ENCODE data around the gene ASTN2. TPM values are rescaled to one million over a fixed set of nuclear protein-coding genes. Genes with fewer than 3 reads are reported as not detected.

ASTN2 gene
- total RNA-seq, 5 donors from 2014 or later (not counting 1 experiment from before 2014, with no cell fraction given): 3.7 to 4.8 (median 4.4) TPM

DNA sequence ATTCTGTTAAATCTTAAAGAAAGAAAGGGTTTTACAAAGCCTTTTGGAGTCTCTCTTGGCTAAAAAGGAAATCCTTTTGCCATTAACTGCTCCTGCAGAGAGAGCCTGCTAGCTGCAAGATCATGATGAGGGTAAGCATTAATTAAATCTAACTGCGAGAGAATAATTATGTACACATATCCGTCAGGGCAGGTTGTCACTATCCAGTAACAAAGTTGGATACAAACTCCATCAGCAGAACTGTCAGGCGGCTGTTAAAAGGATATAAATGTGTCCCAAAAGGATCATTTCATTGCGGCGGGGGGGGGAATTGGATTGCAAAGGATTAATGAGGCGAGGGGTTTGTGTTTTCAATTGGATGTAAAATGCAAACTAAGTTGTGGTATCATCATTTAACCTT, 289.3 kb downstream of the ASTN2 start:
- DNase-seq (no peak), ATAC-seq (replicated peaks in 1 of 4) (no peak)
- Histone ChIP-seq H3K4me1 (ENCODE audit: control insufficient read depth in 1 of 2, extremely low read depth in 1 of 2, insufficient read depth in 2 of 2, low read length in 2 of 2) (no peaks in the 10 kb centered on the region), H3K27me3 (replicated peaks in 1 of 2; ENCODE audit: control insufficient read depth in 2 of 2, extremely low read depth in 1 of 2, insufficient read depth in 2 of 2, low read length in 1 of 2) (no peaks in the 10 kb centered on the region), H3K27ac (ENCODE audit: low read length) (no peak overlapping the region), H3K36me3 (ENCODE audit: control insufficient read depth in 2 of 2, extremely low read depth in 1 of 2, insufficient read depth in 1 of 2, low read length in 1 of 2) (no peaks in the 10 kb centered on the region), H3K9me3 (no peaks in the 10 kb centered on the region), H3K4me3 (ENCODE audit: control insufficient read depth in 1 of 2, extremely low read depth in 1 of 2, low read length in 1 of 2) (no peak overlapping the region)
- WGBS (ENCODE audit: insufficient coverage): 88% methylated on average over 2 of the region's 6 CpGs
- ChIA-PET POLR2A (no interaction called here), CTCF (no interaction called here)
- no peaks in the 10 kb centered on the region for H3K27me3 Mint-ChIP-seq
- H3K4me1 Mint-ChIP-seq: no peaks in the 10 kb centered on the region
- H3K36me3 Mint-ChIP-seq: no peaks in the 10 kb centered on the region
- no peak overlapping the region for H3K4me3 Mint-ChIP-seq
- peaks cover 7 to 15% (median 8%) of the 10 kb centered on the region in 3 donors for H3K9me3 Mint-ChIP-seq
- H3K27ac Mint-ChIP-seq: no peak overlapping the region

DNA sequence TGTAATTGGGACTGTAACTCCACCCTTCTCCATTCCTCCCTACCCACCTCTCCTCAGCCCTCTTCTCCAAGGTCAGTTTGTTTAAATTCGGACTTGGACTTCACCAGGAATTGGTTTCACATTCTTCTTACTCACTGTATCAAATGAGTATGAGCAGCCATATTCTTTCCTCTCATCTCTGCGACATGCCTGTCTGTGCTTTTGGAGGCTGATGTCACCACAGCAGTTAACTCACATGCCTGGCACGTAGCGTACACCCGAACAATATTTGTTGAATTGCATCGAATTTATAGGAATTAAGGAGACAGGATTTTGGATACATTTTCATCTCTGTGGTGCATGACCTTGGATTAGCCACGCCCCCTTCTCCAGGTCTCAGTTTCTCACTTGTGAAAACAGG, 291.1 kb downstream of the ASTN2 start:
- CTCF ChIA-PET: no interaction called here
- H3K27me3 Mint-ChIP-seq: no peaks in the 10 kb centered on the region
- H3K9me3 Mint-ChIP-seq: peaks cover 7 to 17% (median 8%) of the 10 kb centered on the region in 3 donors
- H3K36me3 Mint-ChIP-seq: no peaks in the 10 kb centered on the region
- POLR2A ChIA-PET: no interaction called here
- DNase-seq (no peak), ATAC-seq (replicated peaks in 1 of 4) (no peak)
- 78% methylated on average over 6 of the region's 7 CpGs for WGBS (ENCODE audit: insufficient coverage)
- no peak overlapping the region for H3K4me3 ChIP-seq (ENCODE audit: control insufficient read depth in 1 of 2, extremely low read depth in 1 of 2, low read length in 1 of 2)
- H3K4me1 ChIP-seq (ENCODE audit: control insufficient read depth in 1 of 2, extremely low read depth in 1 of 2, insufficient read depth in 2 of 2, low read length in 2 of 2): no peaks in the 10 kb centered on the region
- H3K9me3 ChIP-seq: no peaks in the 10 kb centered on the region
- H3K27me3 ChIP-seq (replicated peaks in 1 of 2; ENCODE audit: control insufficient read depth in 2 of 2, extremely low read depth in 1 of 2, insufficient read depth in 2 of 2, low read length in 1 of 2): no peaks in the 10 kb centered on the region
- no peak overlapping the region for H3K27ac ChIP-seq (ENCODE audit: low read length)
- H3K4me3 Mint-ChIP-seq: no peak overlapping the region
- H3K4me1 Mint-ChIP-seq: no peaks in the 10 kb centered on the region
- no peak overlapping the region for H3K27ac Mint-ChIP-seq
- H3K36me3 ChIP-seq (ENCODE audit: control insufficient read depth in 2 of 2, extremely low read depth in 1 of 2, insufficient read depth in 1 of 2, low read length in 1 of 2): no peaks in the 10 kb centered on the region

DNA sequence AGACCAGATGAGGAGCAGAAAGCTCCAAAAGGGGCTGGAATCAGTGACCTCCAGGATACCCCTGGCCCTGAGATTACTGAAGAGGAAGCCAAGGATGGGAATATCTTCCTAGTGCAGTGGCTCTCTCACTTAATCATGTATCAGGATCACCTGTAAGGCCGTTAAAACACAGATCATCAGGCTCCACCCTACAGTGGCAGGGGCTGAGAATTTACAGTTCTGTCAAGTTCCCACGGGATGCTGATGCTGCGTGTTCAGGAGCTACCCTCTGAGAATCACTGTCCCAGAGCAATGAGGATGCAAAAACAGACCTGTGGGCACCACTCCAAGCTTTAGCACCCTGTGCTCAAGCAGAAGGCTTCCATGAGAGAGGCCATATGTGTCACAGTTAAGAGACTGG, 291.9 kb downstream of the ASTN2 start:
- Mint-ChIP-seq H3K36me3 (no peaks in the 10 kb centered on the region), H3K4me3 (no peak overlapping the region), H3K27ac (no peak overlapping the region), H3K27me3 (no peaks in the 10 kb centered on the region), H3K4me1 (no peaks in the 10 kb centered on the region), H3K9me3 (peaks cover 5 to 19% (median 7%) of the 10 kb centered on the region in 3 donors)
- ChIA-PET CTCF (no interaction called here), POLR2A (no interaction called here)
- Histone ChIP-seq H3K4me1 (ENCODE audit: control insufficient read depth in 1 of 2, extremely low read depth in 1 of 2, insufficient read depth in 2 of 2, low read length in 2 of 2) (no peaks in the 10 kb centered on the region), H3K27me3 (replicated peaks in 1 of 2; ENCODE audit: control insufficient read depth in 2 of 2, extremely low read depth in 1 of 2, insufficient read depth in 2 of 2, low read length in 1 of 2) (no peaks in the 10 kb centered on the region), H3K36me3 (ENCODE audit: control insufficient read depth in 2 of 2, extremely low read depth in 1 of 2, insufficient read depth in 1 of 2, low read length in 1 of 2) (no peaks in the 10 kb centered on the region), H3K4me3 (ENCODE audit: control insufficient read depth in 1 of 2, extremely low read depth in 1 of 2, low read length in 1 of 2) (no peak overlapping the region), H3K9me3 (no peaks in the 10 kb centered on the region), H3K27ac (ENCODE audit: low read length) (no peak overlapping the region)
- WGBS (ENCODE audit: insufficient coverage): 97% methylated on average over 3 of the region's 3 CpGs
- ATAC-seq (replicated peaks in 1 of 4): no peak
- DNase-seq: no peak

DNA sequence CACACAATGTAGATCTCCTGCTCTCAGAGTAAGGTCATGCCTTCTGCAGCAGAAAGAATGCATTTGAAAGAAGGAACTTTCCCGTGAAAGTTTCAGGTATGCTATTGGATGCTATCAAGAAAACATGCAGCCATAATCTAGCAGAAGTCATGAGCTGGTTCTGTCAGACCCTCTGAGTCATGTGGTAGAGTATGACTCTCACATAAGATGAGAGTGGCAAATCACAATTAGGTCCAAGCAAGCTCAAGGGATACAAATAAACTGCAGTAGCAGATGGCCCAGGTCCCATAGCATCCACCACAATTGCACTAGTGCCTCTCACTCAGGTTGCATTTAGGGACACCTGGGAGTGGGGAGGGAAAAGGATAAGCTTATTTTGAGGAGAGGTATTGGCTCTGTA, 292.8 kb downstream of the ASTN2 start:
- Histone ChIP-seq H3K4me1 (ENCODE audit: control insufficient read depth in 1 of 2, extremely low read depth in 1 of 2, insufficient read depth in 2 of 2, low read length in 2 of 2) (no peaks in the 10 kb centered on the region), H3K9me3 (no peaks in the 10 kb centered on the region), H3K27ac (ENCODE audit: low read length) (no peak overlapping the region), H3K27me3 (replicated peaks in 1 of 2; ENCODE audit: control insufficient read depth in 2 of 2, extremely low read depth in 1 of 2, insufficient read depth in 2 of 2, low read length in 1 of 2) (no peaks in the 10 kb centered on the region), H3K4me3 (ENCODE audit: control insufficient read depth in 1 of 2, extremely low read depth in 1 of 2, low read length in 1 of 2) (no peak overlapping the region), H3K36me3 (ENCODE audit: control insufficient read depth in 2 of 2, extremely low read depth in 1 of 2, insufficient read depth in 1 of 2, low read length in 1 of 2) (no peaks in the 10 kb centered on the region)
- Mint-ChIP-seq H3K27ac (no peak overlapping the region), H3K9me3 (peaks cover 5 to 19% (median 7%) of the 10 kb centered on the region in 3 donors), H3K4me3 (no peak overlapping the region), H3K4me1 (no peaks in the 10 kb centered on the region), H3K27me3 (no peaks in the 10 kb centered on the region), H3K36me3 (no peaks in the 10 kb centered on the region)
- CTCF ChIA-PET: no interaction called here
- POLR2A ChIA-PET: no interaction called here
- ATAC-seq (replicated peaks in 1 of 4) (no peak), DNase-seq (no peak)
- WGBS (ENCODE audit: insufficient coverage): 83% methylated on average over 1 of the region's 1 CpG

DNA sequence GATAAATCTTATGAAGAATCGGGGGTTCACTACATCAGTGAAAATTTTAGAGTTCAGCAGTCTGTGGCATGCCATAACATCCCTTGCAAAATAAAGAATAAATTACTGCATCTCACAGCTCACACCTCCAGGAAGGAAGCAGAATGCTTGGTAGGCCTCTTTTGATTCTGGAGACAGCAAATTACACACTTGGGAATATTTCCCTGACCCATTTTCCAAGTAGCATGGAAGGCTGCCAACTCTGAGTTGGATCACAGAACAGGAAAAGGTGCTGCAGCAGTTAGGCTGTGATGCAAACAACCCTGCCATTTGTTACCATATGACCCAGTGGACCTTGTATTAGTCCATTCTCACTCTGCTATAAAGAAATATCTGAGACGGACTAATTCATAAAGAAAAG, 293.5 kb downstream of the ASTN2 start:
- Histone ChIP-seq H3K27ac (ENCODE audit: low read length) (no peak overlapping the region), H3K4me1 (ENCODE audit: control insufficient read depth in 1 of 2, extremely low read depth in 1 of 2, insufficient read depth in 2 of 2, low read length in 2 of 2) (no peaks in the 10 kb centered on the region), H3K27me3 (replicated peaks in 1 of 2; ENCODE audit: control insufficient read depth in 2 of 2, extremely low read depth in 1 of 2, insufficient read depth in 2 of 2, low read length in 1 of 2) (no peaks in the 10 kb centered on the region), H3K9me3 (no peaks in the 10 kb centered on the region), H3K4me3 (ENCODE audit: control insufficient read depth in 1 of 2, extremely low read depth in 1 of 2, low read length in 1 of 2) (no peak overlapping the region), H3K36me3 (ENCODE audit: control insufficient read depth in 2 of 2, extremely low read depth in 1 of 2, insufficient read depth in 1 of 2, low read length in 1 of 2) (no peaks in the 10 kb centered on the region)
- no peak overlapping the region for H3K4me3 Mint-ChIP-seq
- H3K27ac Mint-ChIP-seq: no peak overlapping the region
- ChIA-PET CTCF (no interaction called here), POLR2A (no interaction called here)
- no peaks in the 10 kb centered on the region for H3K4me1 Mint-ChIP-seq
- no peaks in the 10 kb centered on the region for H3K27me3 Mint-ChIP-seq
- no peaks in the 10 kb centered on the region for H3K36me3 Mint-ChIP-seq
- peaks cover 7 to 19% (median 9%) of the 10 kb centered on the region in 3 donors for H3K9me3 Mint-ChIP-seq
- DNase-seq (no peak), ATAC-seq (replicated peaks in 1 of 4) (no peak)
- WGBS (ENCODE audit: insufficient coverage): no CpG with 5 or more reads among the region's 2 CpGs

DNA sequence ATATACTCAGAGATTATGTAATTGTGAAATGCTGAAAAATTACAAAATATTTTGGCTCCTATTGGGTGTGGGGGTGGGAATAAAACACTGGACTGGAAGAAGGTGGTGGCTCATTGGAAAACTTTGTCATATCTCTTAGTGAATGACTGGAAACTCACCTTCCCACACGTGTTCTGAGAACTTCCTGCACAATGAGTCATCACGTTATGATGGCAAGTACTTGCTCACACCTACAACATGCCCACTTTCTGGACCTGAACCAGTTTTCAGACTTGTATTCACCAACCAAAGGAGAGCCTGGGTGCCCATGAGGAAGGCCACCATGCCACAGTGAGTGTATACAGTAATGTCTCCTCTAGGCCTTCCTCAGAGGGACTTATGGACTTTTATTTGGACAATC, 294.8 kb downstream of the ASTN2 start:
- Mint-ChIP-seq H3K9me3 (peaks cover 7 to 22% (median 14%) of the 10 kb centered on the region in 3 donors), H3K4me1 (no peaks in the 10 kb centered on the region), H3K27ac (no peak overlapping the region), H3K36me3 (no peaks in the 10 kb centered on the region), H3K27me3 (no peaks in the 10 kb centered on the region), H3K4me3 (no peak overlapping the region)
- ChIA-PET POLR2A (no interaction called here), CTCF (no interaction called here)
- no peak overlapping the region for H3K4me3 ChIP-seq (ENCODE audit: control insufficient read depth in 1 of 2, extremely low read depth in 1 of 2, low read length in 1 of 2)
- no peaks in the 10 kb centered on the region for H3K27me3 ChIP-seq (replicated peaks in 1 of 2; ENCODE audit: control insufficient read depth in 2 of 2, extremely low read depth in 1 of 2, insufficient read depth in 2 of 2, low read length in 1 of 2)
- no CpG with 5 or more reads among the region's 2 CpGs for WGBS (ENCODE audit: insufficient coverage)
- DNase-seq: no peak
- no peak for ATAC-seq (replicated peaks in 1 of 4)
- no peaks in the 10 kb centered on the region for H3K36me3 ChIP-seq (ENCODE audit: control insufficient read depth in 2 of 2, extremely low read depth in 1 of 2, insufficient read depth in 1 of 2, low read length in 1 of 2)
- H3K9me3 ChIP-seq: no peaks in the 10 kb centered on the region
- no peak overlapping the region for H3K27ac ChIP-seq (ENCODE audit: low read length)
- no peaks in the 10 kb centered on the region for H3K4me1 ChIP-seq (ENCODE audit: control insufficient read depth in 1 of 2, extremely low read depth in 1 of 2, insufficient read depth in 2 of 2, low read length in 2 of 2)

DNA sequence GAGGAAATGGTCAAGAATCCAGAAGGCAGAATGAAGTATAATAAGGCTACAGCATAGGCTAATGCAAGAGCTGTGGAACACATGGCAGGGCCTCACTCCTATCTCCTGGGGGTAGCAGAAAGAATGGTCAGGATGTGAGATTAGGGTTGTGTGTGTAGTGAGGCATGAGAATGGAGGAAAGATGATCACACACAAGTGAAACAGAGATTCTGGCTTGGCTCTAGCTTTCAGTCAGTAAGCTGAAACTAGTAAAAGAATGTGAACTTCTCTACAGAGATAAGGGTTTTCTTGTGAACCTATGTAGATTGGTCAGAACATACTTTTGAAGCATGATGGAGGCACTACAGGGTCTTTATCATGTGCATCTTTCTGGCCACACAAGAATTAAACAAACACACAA, 298.8 kb downstream of the ASTN2 start:
- no peak overlapping the region for H3K27ac Mint-ChIP-seq
- POLR2A ChIA-PET: no interaction called here

More for the DNA sequence above, 298.8 kb downstream of the ASTN2 start:
- H3K9me3 Mint-ChIP-seq: peaks cover 2 to 15% (median 15%) of the 10 kb centered on the region in 3 donors
- no peaks in the 10 kb centered on the region for H3K27me3 Mint-ChIP-seq
- H3K36me3 Mint-ChIP-seq: no peaks in the 10 kb centered on the region
- Histone ChIP-seq H3K9me3 (no peaks in the 10 kb centered on the region), H3K4me1 (ENCODE audit: control insufficient read depth in 1 of 2, extremely low read depth in 1 of 2, insufficient read depth in 2 of 2, low read length in 2 of 2) (no peaks in the 10 kb centered on the region), H3K4me3 (ENCODE audit: control insufficient read depth in 1 of 2, extremely low read depth in 1 of 2, low read length in 1 of 2) (no peak overlapping the region), H3K27ac (ENCODE audit: low read length) (no peak overlapping the region), H3K36me3 (ENCODE audit: control insufficient read depth in 2 of 2, extremely low read depth in 1 of 2, insufficient read depth in 1 of 2, low read length in 1 of 2) (no peaks in the 10 kb centered on the region), H3K27me3 (replicated peaks in 1 of 2; ENCODE audit: control insufficient read depth in 2 of 2, extremely low read depth in 1 of 2, insufficient read depth in 2 of 2, low read length in 1 of 2) (no peaks in the 10 kb centered on the region)
- no peak for DNase-seq
- H3K4me1 Mint-ChIP-seq: no peaks in the 10 kb centered on the region
- ATAC-seq (replicated peaks in 1 of 4): no peak
- CTCF ChIA-PET: no interaction called here
- no peak overlapping the region for H3K4me3 Mint-ChIP-seq
